NB4 (cell line): Measurements from ENCODE around the gene SURF4.

Experiments used
- POLR2A ChIP-seq: IDR thresholded peaks from 2 replicates; pipeline ENCODE4 v1.6.1; 2011; ENCODE audit warnings: mild to moderate bottlenecking; ENCODE audit not compliant: insufficient read length; ENCODE audit errors: extremely low read depth
- TF ChIP-seq, protein P1 (sequence below): IDR thresholded peaks from one replicate; pipeline ENCODE4 v1.5.1; 2012; ENCODE audit warnings: low read depth, low read length
- TF ChIP-seq, protein P2 (sequence below): IDR thresholded peaks from 2 replicates; pipeline ENCODE4 v1.6.1; 2011; ENCODE audit warnings: low read depth, low read length

DNA sequence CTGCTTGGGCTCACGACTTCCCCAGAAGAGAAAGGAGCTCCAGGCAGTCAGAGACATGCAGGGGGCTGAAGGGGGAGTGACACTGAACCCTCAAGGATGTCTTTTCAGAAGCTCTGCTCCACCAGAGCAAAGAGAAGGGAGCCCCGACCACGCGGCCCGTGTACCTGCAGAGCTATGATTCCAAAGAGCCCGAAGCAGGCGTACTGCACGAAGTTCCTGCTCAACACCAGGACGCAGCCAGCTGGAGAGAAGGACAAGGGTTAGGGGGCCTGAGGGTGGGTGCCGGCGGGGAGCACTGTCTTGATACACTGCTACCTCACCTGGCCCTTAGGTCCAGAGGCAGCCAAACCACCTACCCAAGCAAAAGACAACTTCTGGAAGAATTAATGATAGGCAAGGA, 9.4 kb downstream of the SURF4 start:
- TF ChIP-seq, protein P1, sequence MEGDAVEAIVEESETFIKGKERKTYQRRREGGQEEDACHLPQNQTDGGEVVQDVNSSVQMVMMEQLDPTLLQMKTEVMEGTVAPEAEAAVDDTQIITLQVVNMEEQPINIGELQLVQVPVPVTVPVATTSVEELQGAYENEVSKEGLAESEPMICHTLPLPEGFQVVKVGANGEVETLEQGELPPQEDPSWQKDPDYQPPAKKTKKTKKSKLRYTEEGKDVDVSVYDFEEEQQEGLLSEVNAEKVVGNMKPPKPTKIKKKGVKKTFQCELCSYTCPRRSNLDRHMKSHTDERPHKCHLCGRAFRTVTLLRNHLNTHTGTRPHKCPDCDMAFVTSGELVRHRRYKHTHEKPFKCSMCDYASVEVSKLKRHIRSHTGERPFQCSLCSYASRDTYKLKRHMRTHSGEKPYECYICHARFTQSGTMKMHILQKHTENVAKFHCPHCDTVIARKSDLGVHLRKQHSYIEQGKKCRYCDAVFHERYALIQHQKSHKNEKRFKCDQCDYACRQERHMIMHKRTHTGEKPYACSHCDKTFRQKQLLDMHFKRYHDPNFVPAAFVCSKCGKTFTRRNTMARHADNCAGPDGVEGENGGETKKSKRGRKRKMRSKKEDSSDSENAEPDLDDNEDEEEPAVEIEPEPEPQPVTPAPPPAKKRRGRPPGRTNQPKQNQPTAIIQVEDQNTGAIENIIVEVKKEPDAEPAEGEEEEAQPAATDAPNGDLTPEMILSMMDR: no peak
- TF ChIP-seq POLR2A: no peak
- TF ChIP-seq, protein P2, sequence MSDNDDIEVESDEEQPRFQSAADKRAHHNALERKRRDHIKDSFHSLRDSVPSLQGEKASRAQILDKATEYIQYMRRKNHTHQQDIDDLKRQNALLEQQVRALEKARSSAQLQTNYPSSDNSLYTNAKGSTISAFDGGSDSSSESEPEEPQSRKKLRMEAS: no peak
